DND-41 (cell line): Measurements from ENCODE around the gene FYB1.

Source experiments
- EZH2 ChIP-seq: IDR thresholded peaks from 3 replicates; pipeline ENCODE4 v1.6.1; 2012; ENCODE audit warnings: borderline replicate concordance, low read depth, mild to moderate bottlenecking, moderate library complexity, low read length, inconsistent platforms; ENCODE audit not compliant: severe bottlenecking
- TF ChIP-seq, protein P1 (sequence below): IDR thresholded peaks from 2 replicates; pipeline ENCODE4 v1.5.1; 2012; ENCODE audit warnings: borderline replicate concordance, low read length, moderate library complexity, mild to moderate bottlenecking; ENCODE audit not compliant: poor library complexity, severe bottlenecking; ENCODE audit errors: extremely low read depth

DNA sequence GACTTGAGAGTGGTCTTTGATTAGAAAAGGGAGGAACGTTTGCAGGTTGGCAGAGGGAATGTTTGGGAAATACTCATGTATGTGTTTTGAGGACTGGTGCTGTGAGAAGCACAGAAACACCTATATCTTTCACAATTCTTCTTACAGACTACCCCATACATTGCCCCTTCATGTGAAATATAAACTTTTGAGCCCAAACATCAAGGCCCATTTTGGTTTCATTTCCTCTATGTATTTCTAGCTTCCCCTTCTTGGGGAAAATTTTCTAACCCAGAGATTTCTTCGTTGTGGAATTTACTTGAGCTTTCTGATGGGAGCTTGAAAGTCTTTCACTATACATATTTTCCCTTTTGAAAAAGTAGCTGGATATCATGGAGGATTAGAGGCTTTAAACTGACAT lies 67.6 kb downstream of the FYB1 start:
- TF ChIP-seq, protein P1, sequence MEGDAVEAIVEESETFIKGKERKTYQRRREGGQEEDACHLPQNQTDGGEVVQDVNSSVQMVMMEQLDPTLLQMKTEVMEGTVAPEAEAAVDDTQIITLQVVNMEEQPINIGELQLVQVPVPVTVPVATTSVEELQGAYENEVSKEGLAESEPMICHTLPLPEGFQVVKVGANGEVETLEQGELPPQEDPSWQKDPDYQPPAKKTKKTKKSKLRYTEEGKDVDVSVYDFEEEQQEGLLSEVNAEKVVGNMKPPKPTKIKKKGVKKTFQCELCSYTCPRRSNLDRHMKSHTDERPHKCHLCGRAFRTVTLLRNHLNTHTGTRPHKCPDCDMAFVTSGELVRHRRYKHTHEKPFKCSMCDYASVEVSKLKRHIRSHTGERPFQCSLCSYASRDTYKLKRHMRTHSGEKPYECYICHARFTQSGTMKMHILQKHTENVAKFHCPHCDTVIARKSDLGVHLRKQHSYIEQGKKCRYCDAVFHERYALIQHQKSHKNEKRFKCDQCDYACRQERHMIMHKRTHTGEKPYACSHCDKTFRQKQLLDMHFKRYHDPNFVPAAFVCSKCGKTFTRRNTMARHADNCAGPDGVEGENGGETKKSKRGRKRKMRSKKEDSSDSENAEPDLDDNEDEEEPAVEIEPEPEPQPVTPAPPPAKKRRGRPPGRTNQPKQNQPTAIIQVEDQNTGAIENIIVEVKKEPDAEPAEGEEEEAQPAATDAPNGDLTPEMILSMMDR: no peak
- no peak for TF ChIP-seq EZH2
